ENCODE data around the gene TLR7.

GRCh38 chrX:12867685-12868084, 813 bp downstream of the TLR7 start:
- TF ChIP-seq CTCF (IDR thresholded peaks at IDR 0.05) (no peak), POLR2A (IDR thresholded peaks at IDR 0.05) (no peak)

Data from heart left ventricle (tissue), 13 donors.